HepG2 (cell line): Measurements from ENCODE around the gene CLEC16A. TPM values are rescaled to one million over a fixed set of nuclear protein-coding genes. Genes with fewer than 3 reads are reported as not detected.

ENCODE experiments used
- AGO1 ChIP-seq: fragments of 200-400 bp; formaldehyde crosslinking; IDR thresholded peaks from 2 replicates; pipeline ENCODE4 v1.6.1; 2017; ENCODE audit warnings: mild to moderate bottlenecking, low read depth, low read length, moderate library complexity; ENCODE audit not compliant: poor library complexity, severe bottlenecking
- AHR ChIP-seq: IDR thresholded peaks from 2 replicates; pipeline ENCODE4 v1.6.1; 2018; ENCODE audit warnings: missing genetic modification reagents, missing compliant biosample characterization
- BATF2 ChIP-seq: sonication (generic); formaldehyde crosslinking; IDR thresholded peaks from 2 replicates; pipeline ENCODE4 v1.8.0; 2022; ENCODE audit warnings: mild to moderate bottlenecking, missing genetic modification reagents, moderate library complexity
- E2F1 ChIP-seq: sonication (generic); formaldehyde crosslinking; IDR thresholded peaks from 2 replicates; pipeline ENCODE4 v1.5.0; 2020; ENCODE audit warnings: missing genetic modification reagents
- EHMT2 ChIP-seq: fragments of 200-600 bp; sonication (generic); IDR thresholded peaks from 2 replicates; pipeline ENCODE4 v1.7.0; 2017; ENCODE audit warnings: antibody characterized with exemption, low read depth, low read length, borderline replicate concordance
- FOXJ3 ChIP-seq: sonication (generic); formaldehyde crosslinking; IDR thresholded peaks from 2 replicates; pipeline ENCODE4 v1.4.0; 2020; ENCODE audit warnings: missing genetic modification reagents, mild to moderate bottlenecking, borderline replicate concordance
- FOXM1 ChIP-seq: sonication (generic); formaldehyde crosslinking; IDR thresholded peaks from 2 replicates; pipeline ENCODE4 v1.5.0; 2020; ENCODE audit warnings: missing genetic modification reagents
- FOXP4 ChIP-seq: sonication (generic); formaldehyde crosslinking; IDR thresholded peaks from 2 replicates; pipeline ENCODE4 v1.4.0; 2020; ENCODE audit warnings: missing genetic modification reagents
- IKZF5 ChIP-seq: IDR thresholded peaks from 2 replicates; pipeline ENCODE4 v1.6.1; 2018; ENCODE audit warnings: missing genetic modification reagents, mild to moderate bottlenecking, missing compliant biosample characterization
- IRF9 ChIP-seq: sonication (generic); formaldehyde crosslinking; IDR thresholded peaks from 2 replicates; pipeline ENCODE4 v1.8.0; 2022; ENCODE audit warnings: missing genetic modification reagents, mild to moderate bottlenecking, borderline replicate concordance
- KDM5B ChIP-seq: sonication (generic); formaldehyde crosslinking; IDR thresholded peaks from 2 replicates; pipeline ENCODE4 v1.4.0; 2020; ENCODE audit warnings: missing genetic modification reagents, mild to moderate bottlenecking, borderline replicate concordance
- KMT2A ChIP-seq: sonication (generic); formaldehyde crosslinking; IDR thresholded peaks from 2 replicates; pipeline ENCODE4 v1.4.0; 2020; ENCODE audit warnings: missing genetic modification reagents
- MYNN ChIP-seq: sonication (generic); formaldehyde crosslinking; IDR thresholded peaks from 2 replicates; pipeline ENCODE4 v1.4.0; 2020; ENCODE audit warnings: mild to moderate bottlenecking, low read depth, missing genetic modification reagents
- NR2F1 ChIP-seq, 2 experiments: fragments of 450-650 bp in 1 of 2; formaldehyde crosslinking in 1 of 2; IDR thresholded peaks; 2 replicates each; pipeline versions ENCODE4 v1.5.0 to v1.6.1; 2016 to 2020; ENCODE audit warnings: mild to moderate bottlenecking in 1 of 2, missing compliant biosample characterization in 1 of 2, missing genetic modification reagents in 1 of 2, moderate library complexity in 1 of 2
- PITX1 ChIP-seq: sonication (generic); formaldehyde crosslinking; IDR thresholded peaks from 2 replicates; pipeline ENCODE4 v1.5.1; 2020; ENCODE audit warnings: mild to moderate bottlenecking, missing genetic modification reagents
- SP2 ChIP-seq: sonication (generic); formaldehyde crosslinking; IDR thresholded peaks from 2 replicates; pipeline ENCODE4 v1.5.1; 2020; ENCODE audit warnings: mild to moderate bottlenecking, missing genetic modification reagents
- TAF1 ChIP-seq: sonication (generic); formaldehyde crosslinking; IDR thresholded peaks from 2 replicates; pipeline ENCODE4 v1.4.0; 2020; ENCODE audit warnings: missing genetic modification reagents
- TEAD3 ChIP-seq: optimal IDR thresholded peaks from 2 replicates; pipeline ENCODE3; 2016; ENCODE audit warnings: borderline replicate concordance
- ZFP62 ChIP-seq: sonication (generic); formaldehyde crosslinking; IDR thresholded peaks from 2 replicates; pipeline ENCODE4 v1.4.0; 2020; ENCODE audit warnings: missing genetic modification reagents
- ZNF136 ChIP-seq: sonication (generic); formaldehyde crosslinking; IDR thresholded peaks from 2 replicates; pipeline ENCODE4 v1.8.1; 2022; ENCODE audit warnings: low read depth, mild to moderate bottlenecking, moderate library complexity, missing genetic modification reagents
- ZNF326 ChIP-seq: sonication (generic); formaldehyde crosslinking; IDR thresholded peaks from 2 replicates; pipeline ENCODE4 v1.4.0; 2020; ENCODE audit warnings: missing genetic modification reagents, borderline replicate concordance
- ZNF562 ChIP-seq: sonication (generic); formaldehyde crosslinking; IDR thresholded peaks from 2 replicates; pipeline ENCODE4 v1.8.0; 2022; ENCODE audit warnings: missing genetic modification reagents, borderline replicate concordance
- ZNF614 ChIP-seq: IDR thresholded peaks from 2 replicates; pipeline ENCODE4 v1.6.1; 2018; ENCODE audit warnings: missing biosample characterization, missing genetic modification reagents, inconsistent platforms, borderline replicate concordance
- ZNF737 ChIP-seq: sonication (generic); formaldehyde crosslinking; IDR thresholded peaks from 2 replicates; pipeline ENCODE4 v1.5.0; 2020; ENCODE audit warnings: missing genetic modification reagents, mild to moderate bottlenecking, borderline replicate concordance
- ZNF781 ChIP-seq: sonication (generic); formaldehyde crosslinking; IDR thresholded peaks from 2 replicates; pipeline ENCODE4 v1.5.1; 2020; ENCODE audit warnings: borderline replicate concordance, mild to moderate bottlenecking, missing genetic modification reagents; ENCODE audit errors: not compliant biosample characterization
- polyA plus RNA-seq, 8 experiments: library from polyadenylated mRNA; depleted of rRNA in 3 of 8; stranded (reverse) in 7 of 8; unstranded in 1 of 8; fragments of >200 nt; fragmentation: Illumina TruSeq in 4 of 8; extraction: Trizol in 4 of 8; gene quantifications; 2 replicates each; pipeline versions ENCODE4 v1.2.1 to v1.2.3, GENCODE V29; 2011 to 2016; ENCODE audit warnings: low read depth in 4 of 8, missing spikeins in 1 of 8, mixed read lengths in 1 of 8; ENCODE audit not compliant: insufficient read depth in 1 of 8
- total RNA-seq, 5 experiments: library from RNA; depleted of rRNA; stranded (reverse); fragments of >200 nt; fragmentation: Illumina TruSeq; extraction: Trizol; gene quantifications; 2 replicates each; pipeline ENCODE4 v1.2.3, GENCODE V29; 2016; ENCODE audit warnings: low read depth in 1 of 5

Gene CLEC16A
- total and polyA plus RNA-seq, 2 of the 13 experiments (the other 11 are each of a cell fraction or from before 2014, with no cell fraction given), result 8.5 to 10.3 TPM

GRCh38 chr16:11067697-11068141 is 123.4 kb downstream of the CLEC16A start (continued):
- TF ChIP-seq ZNF781 (CRISPR knock-in tag), result no peak
- no peak for TF ChIP-seq SP2 (CRISPR knock-in tag)
- peak; percentile 44 for TF ChIP-seq TEAD3
- no peak for TF ChIP-seq ZNF562 (CRISPR knock-in tag)
- TF ChIP-seq ZNF614 (CRISPR knock-in tag), result 0 out of 2 replicates have a peak, but pooled peaks have one; percentile 21
- no peak for TF ChIP-seq ZNF737 (CRISPR knock-in tag)
- no peak for TF ChIP-seq AGO1
- 0 out of 2 replicates have a peak, but pooled peaks have one; percentile 20 for TF ChIP-seq FOXP4 (CRISPR knock-in tag)
- no peak for TF ChIP-seq TAF1 (CRISPR knock-in tag)
- no peak for TF ChIP-seq ZFP62 (CRISPR knock-in tag)
- peak; percentile 99 for TF ChIP-seq MYNN
- no peak for TF ChIP-seq PITX1 (CRISPR knock-in tag)
- no peak for TF ChIP-seq IKZF5 (CRISPR knock-in tag)
- no peak for TF ChIP-seq KDM5B
- no peak for TF ChIP-seq E2F1 (CRISPR knock-in tag)
- no peak for TF ChIP-seq ZNF326
- no peak for TF ChIP-seq AHR (CRISPR knock-in tag)
- no peak for TF ChIP-seq FOXJ3
- TF ChIP-seq IRF9 (CRISPR knock-in tag), result no peak
- TF ChIP-seq ZNF136 (CRISPR knock-in tag), result no peak
- no peak for TF ChIP-seq BATF2 (CRISPR knock-in tag)
- no peak for TF ChIP-seq NR2F1 (CRISPR knock-in tag; IDR thresholded peaks at IDR 0.05)
- TF ChIP-seq FOXM1, result no peak
- no peak for TF ChIP-seq EHMT2
- 0 out of 2 replicates have a peak, but pooled peaks have one; percentile 23 for TF ChIP-seq KMT2A (CRISPR knock-in tag)
